Measurements from ENCODE around the gene NOSIP. TPM values are rescaled to one million over a fixed set of nuclear protein-coding genes. Genes with fewer than 3 reads are reported as not detected.

Gene NOSIP
- total RNA-seq, 4 donors from 2014 or later, result 29.0 to 347 (median 65.4) TPM

DNA sequence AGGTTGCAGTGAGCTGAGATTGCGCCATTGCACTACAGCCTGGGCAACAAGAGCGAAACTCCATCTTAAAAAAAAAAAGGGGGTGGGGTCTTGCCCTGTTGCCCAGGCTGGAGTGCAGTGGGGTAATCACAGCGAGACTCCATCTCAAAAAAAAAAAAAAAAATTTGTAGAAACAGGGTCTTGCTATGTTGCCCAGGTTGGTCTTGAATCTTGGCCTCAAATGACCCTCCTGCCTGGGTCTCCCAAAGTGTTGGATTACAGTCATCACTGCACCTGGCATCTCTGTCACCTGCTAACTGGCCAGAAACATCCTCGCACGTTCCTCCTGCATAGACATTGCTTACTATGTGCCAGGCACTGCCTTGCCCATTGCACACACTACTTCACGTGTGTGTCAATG lies 38.4 kb downstream of the NOSIP start:
- H3K36me3 ChIP-seq, result no peaks in the 10 kb centered on the region
- H3K9me3 ChIP-seq, result no peaks in the 10 kb centered on the region
- TF ChIP-seq, protein P1, sequence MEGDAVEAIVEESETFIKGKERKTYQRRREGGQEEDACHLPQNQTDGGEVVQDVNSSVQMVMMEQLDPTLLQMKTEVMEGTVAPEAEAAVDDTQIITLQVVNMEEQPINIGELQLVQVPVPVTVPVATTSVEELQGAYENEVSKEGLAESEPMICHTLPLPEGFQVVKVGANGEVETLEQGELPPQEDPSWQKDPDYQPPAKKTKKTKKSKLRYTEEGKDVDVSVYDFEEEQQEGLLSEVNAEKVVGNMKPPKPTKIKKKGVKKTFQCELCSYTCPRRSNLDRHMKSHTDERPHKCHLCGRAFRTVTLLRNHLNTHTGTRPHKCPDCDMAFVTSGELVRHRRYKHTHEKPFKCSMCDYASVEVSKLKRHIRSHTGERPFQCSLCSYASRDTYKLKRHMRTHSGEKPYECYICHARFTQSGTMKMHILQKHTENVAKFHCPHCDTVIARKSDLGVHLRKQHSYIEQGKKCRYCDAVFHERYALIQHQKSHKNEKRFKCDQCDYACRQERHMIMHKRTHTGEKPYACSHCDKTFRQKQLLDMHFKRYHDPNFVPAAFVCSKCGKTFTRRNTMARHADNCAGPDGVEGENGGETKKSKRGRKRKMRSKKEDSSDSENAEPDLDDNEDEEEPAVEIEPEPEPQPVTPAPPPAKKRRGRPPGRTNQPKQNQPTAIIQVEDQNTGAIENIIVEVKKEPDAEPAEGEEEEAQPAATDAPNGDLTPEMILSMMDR (IDR thresholded peaks at IDR 0.05), result no peak
- no peak for TF ChIP-seq POLR2A (IDR thresholded peaks at IDR 0.05)
- intact Hi-C loops (cut with DNase I; ENCODE audit: low total_unique reads), result no loop called here
- no peak for DNase-seq
- H3K4me1 ChIP-seq, result no peaks in the 10 kb centered on the region
- no peak overlapping the region for H3K4me3 ChIP-seq
- H3K27me3 ChIP-seq, result no peaks in the 10 kb centered on the region
- no peak overlapping the region for H3K27ac ChIP-seq

DNA sequence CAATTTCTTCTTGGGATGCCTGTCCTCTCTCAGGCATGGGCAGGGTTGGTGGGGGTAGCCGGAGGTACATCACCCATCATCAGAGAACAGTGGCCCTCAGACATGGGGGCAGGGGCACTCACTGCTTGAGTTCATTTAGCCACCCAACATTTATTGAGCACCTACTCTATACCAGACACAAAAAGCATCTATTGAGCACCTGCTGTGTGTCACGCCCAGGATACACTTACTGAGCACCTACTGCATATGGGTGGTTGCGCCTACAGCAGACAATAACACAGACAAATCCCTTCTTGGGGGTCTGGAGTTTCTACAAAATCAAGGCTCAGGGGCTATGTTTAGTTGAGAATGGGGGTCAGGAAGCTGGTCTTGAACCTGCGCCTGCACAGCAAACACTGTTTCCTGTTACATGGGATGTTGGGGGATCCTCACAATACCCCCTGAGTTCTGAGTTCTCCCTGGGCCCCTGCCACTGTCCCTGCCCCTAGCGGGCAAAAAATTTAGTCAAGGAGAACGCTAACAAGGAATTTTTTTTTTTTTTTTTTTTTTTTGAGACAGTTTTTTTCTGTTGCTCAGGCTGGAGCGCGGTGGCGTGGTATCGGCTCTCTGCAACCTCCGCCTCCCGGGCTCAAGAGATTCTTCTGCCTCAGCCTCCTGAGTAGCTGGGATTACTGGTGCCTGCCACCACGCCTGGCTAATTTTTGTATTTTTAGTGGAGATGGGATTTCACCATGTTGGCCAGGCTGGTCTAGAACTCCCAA lies 41.0 kb downstream of the NOSIP start:
- no peaks in the 10 kb centered on the region for H3K9me3 ChIP-seq
- no peaks in the 10 kb centered on the region for H3K4me1 ChIP-seq
- TF ChIP-seq, protein P1 (IDR thresholded peaks at IDR 0.05), result no peak
- no peak for TF ChIP-seq POLR2A (IDR thresholded peaks at IDR 0.05)
- no peaks in the 10 kb centered on the region for H3K36me3 ChIP-seq
- intact Hi-C loops (cut with DNase I; ENCODE audit: low total_unique reads), result no loop called here
- no peaks in the 10 kb centered on the region for H3K27me3 ChIP-seq
- no peak overlapping the region for H3K27ac ChIP-seq
- no peak for DNase-seq
- no peak overlapping the region for H3K4me3 ChIP-seq

DNA sequence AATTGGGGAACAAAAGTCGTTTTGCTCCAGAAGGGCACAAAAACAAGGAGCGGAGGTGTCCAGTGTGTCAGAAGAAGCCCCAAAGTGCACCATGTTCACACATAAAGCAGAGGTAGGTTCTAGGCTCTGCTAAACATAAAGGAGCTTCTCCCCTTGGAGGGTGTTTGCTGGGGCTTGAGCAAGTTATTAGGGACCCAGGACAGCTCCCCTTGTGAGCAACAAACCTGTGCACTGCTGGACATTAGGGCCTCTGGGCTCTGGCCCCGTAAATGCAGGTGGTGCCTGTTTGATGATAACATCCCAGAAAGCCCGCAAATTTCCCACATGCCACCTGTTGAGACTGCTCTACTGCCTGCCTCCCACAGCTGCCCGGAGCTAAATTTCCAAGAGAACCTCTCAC lies 41.7 kb downstream of the NOSIP start:
- intact Hi-C loops (cut with DNase I; ENCODE audit: low total_unique reads), result no loop called here
- no peaks in the 10 kb centered on the region for H3K36me3 ChIP-seq
- H3K27me3 ChIP-seq, result no peaks in the 10 kb centered on the region
- TF ChIP-seq, protein P1 (IDR thresholded peaks at IDR 0.05), result no peak
- TF ChIP-seq POLR2A (IDR thresholded peaks at IDR 0.05), result no peak
- H3K4me3 ChIP-seq, result no peak overlapping the region
- H3K27ac ChIP-seq, result no peak overlapping the region
- H3K9me3 ChIP-seq, result no peaks in the 10 kb centered on the region
- no peaks in the 10 kb centered on the region for H3K4me1 ChIP-seq
- no peak for DNase-seq

DNA sequence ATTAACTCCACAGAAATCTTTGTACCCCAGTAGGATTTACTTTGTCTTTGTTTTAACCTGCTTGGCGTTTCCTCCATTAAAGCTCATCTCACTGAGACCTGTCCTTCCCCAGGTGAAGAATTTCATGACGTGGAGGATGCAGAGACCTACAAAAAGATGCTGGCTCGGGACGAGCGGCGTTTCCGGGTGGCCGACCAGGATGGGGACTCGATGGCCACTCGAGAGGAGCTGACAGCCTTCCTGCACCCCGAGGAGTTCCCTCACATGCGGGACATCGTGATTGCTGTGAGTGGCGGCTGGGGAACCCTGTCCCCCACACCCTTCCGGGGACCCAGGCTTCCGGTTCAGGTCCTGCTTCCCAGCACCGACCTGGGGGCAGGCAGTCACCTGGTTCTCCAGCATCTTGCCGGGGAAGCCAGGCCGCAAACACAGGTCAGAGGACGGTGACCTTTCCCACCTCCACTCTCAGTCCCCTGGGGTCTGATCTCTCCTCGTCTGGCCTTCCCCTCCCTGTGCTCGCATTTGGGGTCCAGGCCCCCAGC lies 43.4 kb downstream of the NOSIP start:
- Histone ChIP-seq H3K27me3 (no peaks in the 10 kb centered on the region), H3K36me3 (no peaks in the 10 kb centered on the region), H3K4me3 (no peak overlapping the region), H3K27ac (no peak overlapping the region), H3K9me3 (no peaks in the 10 kb centered on the region), H3K4me1 (no peaks in the 10 kb centered on the region)
- no peak for DNase-seq
- TF ChIP-seq, protein P1 (IDR thresholded peaks at IDR 0.05), result no peak
- no peak for TF ChIP-seq POLR2A (IDR thresholded peaks at IDR 0.05)
- intact Hi-C loops (cut with DNase I; ENCODE audit: low total_unique reads), result no loop called here

DNA sequence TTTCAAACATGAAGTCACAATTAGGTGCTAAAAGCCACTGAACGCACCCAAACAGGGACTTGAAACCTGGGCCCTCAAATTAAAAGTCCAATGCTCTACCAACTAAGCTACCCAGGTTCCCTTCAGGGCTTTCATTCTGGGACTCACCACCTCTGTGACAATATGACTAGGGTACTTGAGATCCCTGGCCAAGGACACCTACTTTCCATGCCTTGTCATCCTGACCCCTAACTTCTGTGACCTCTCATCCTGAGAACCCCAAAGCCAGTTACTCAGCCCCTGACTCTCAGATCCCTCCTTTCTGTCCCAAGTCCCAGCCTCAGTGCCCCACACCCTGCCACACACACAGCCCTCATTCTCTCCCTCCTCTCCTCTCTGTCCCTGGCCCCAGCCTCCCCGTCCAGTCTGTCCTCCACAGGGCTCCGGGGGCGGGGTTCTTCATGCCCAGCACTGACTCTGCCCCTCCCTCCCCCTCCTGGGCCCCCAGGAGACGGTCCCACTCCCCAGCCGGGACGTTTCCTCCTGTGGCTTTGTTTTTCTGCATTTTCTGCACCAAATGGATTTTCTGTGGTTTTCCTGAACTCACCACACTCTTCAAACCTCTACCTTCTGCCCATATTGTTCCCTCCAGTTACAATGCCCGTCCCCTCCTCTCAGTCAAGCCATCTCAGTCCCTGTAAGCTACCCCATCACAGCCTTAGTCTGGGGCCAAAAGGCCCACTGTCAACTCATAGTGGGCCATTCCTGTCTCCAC lies 45.5 kb downstream of the NOSIP start:
- Histone ChIP-seq H3K9me3 (no peaks in the 10 kb centered on the region), H3K27ac (no peak overlapping the region), H3K36me3 (no peaks in the 10 kb centered on the region), H3K4me1 (no peaks in the 10 kb centered on the region), H3K27me3 (no peaks in the 10 kb centered on the region), H3K4me3 (peak overlapping the region in 1 of 2 donors; percentile 35)
- intact Hi-C loops (cut with DNase I; ENCODE audit: low total_unique reads), result no loop called here
- no peak for DNase-seq
- TF ChIP-seq, protein P1 (IDR thresholded peaks at IDR 0.05), result no peak
- no peak for TF ChIP-seq POLR2A (IDR thresholded peaks at IDR 0.05)

Measured in uterus (tissue), 4 donors.